PC-3 (cell line): ENCODE data around the gene BAIAP2L2.

Source experiments
- CTCF ChIP-seq: fragments of 300-600 bp; sonication (generic); conservative IDR thresholded peaks from 2 replicates; pipeline ENCODE4 v1.5.1; 2017; ENCODE audit warnings: antibody characterized with exemption, low read depth, mild to moderate bottlenecking, low read length
- EZH2 ChIP-seq: fragments of 300-600 bp; sonication (generic); IDR thresholded peaks from one replicate; pipeline ENCODE4 v1.6.1; 2017; ENCODE audit warnings: antibody characterized with exemption, mild to moderate bottlenecking, low read length; ENCODE audit not compliant: unreplicated experiment
- EZH2phosphoT487 ChIP-seq: fragments of 300-600 bp; sonication (generic); IDR thresholded peaks from 2 replicates; pipeline ENCODE4 v1.6.1; 2018; ENCODE audit warnings: mild to moderate bottlenecking, antibody characterized with exemption, low read length, borderline replicate concordance

GRCh38 chr22:38142606-38143005, 32.1 kb upstream of the BAIAP2L2 start:
- TF ChIP-seq CTCF, result no peak
- TF ChIP-seq EZH2, result no peak
- no peak for TF ChIP-seq EZH2phosphoT487
